Panc1 (cell line): ENCODE results near the gene MOV10. TPM values are rescaled to one million over a fixed set of nuclear protein-coding genes. Genes with fewer than 3 reads are reported as not detected.

Experiments used
- ATAC-seq: fragments of 200-7000 bp; cut with Tn5 transposase; 2 replicates; pipeline ENCODE4 v1.9.1; 2020; ENCODE audit warnings: mild to moderate bottlenecking, moderate library complexity
- BruUV-seq: library from RNA; stranded (reverse); fragments of 400-500 nt; replicated peaks from 2 replicates; lab custom pipeline; 2021; lab: Mats Ljungman, UMichigan
- CTCF ChIA-PET: fragments of 300-600 bp; sonication (Branson Sonifier 250); formaldehyde crosslinking; loops from one replicate; lab custom pipeline; 2022; ENCODE audit warnings: antibody characterized with exemption; lab: Charles Lee
- POLR2A ChIA-PET: fragments of 300-600 bp; sonication (Branson Sonifier 250); formaldehyde crosslinking; loops from one replicate; lab custom pipeline; 2022; ENCODE audit warnings: antibody characterized with exemption; lab: Charles Lee
- DNase-seq: peaks from one replicate; pipeline ENCODE4 v3.0.0-alpha.2; 2010; ENCODE audit warnings: low read depth, low spot score
- H3K27ac ChIP-seq: 2 replicates; pipeline ENCODE4 v1.5.1; 2011; ENCODE audit warnings: mild to moderate bottlenecking, low read length, inconsistent platforms
- H3K27me3 ChIP-seq: fragments of 200-500 bp; sonication (Bioruptor generic); 2 replicates; pipeline ENCODE4 v1.6.0; 2014; ENCODE audit warnings: low read length, inconsistent platforms; ENCODE audit not compliant: control insufficient read depth, insufficient read depth
- H3K36me3 ChIP-seq: fragments of 200-500 bp; sonication (Bioruptor generic); 2 replicates; pipeline ENCODE4 v1.5.1; 2014; ENCODE audit warnings: inconsistent platforms, mild to moderate bottlenecking, low read length, moderate library complexity; ENCODE audit not compliant: control insufficient read depth, insufficient read depth
- H3K4me1 ChIP-seq: 2 replicates; pipeline ENCODE4 v1.5.1; 2011; ENCODE audit warnings: inconsistent platforms, mild to moderate bottlenecking, low read length, moderate library complexity; ENCODE audit not compliant: control insufficient read depth, insufficient read depth
- H3K4me3 ChIP-seq, 2 experiments: 2 replicates each; pipeline ENCODE4 v1.5.1; 2011 to 2012; ENCODE audit warnings: low read depth in 2 of 2, low read length in 2 of 2, mild to moderate bottlenecking in 2 of 2, inconsistent platforms in 1 of 2, moderate library complexity in 1 of 2
- H3K9me3 ChIP-seq: fragments of 200-500 bp; sonication (Bioruptor generic); 2 replicates; pipeline ENCODE4 v1.5.1; 2014; ENCODE audit warnings: low read depth, mild to moderate bottlenecking, inconsistent platforms, low read length, moderate library complexity; ENCODE audit not compliant: control insufficient read depth, insufficient read depth
- CTCF ChIP-seq: fragments of 450-650 bp; IDR thresholded peaks from 2 replicates; pipeline ENCODE4 v1.5.1; 2017; ENCODE audit warnings: mild to moderate bottlenecking
- POLR2AphosphoS5 ChIP-seq: IDR thresholded peaks from 2 replicates; pipeline ENCODE4 v1.6.1; 2012; ENCODE audit warnings: mild to moderate bottlenecking, low read depth, low read length, moderate library complexity
- REST ChIP-seq, 2 experiments: IDR thresholded peaks; 2 replicates each; pipeline ENCODE4 v1.6.1; 2011 to 2012; ENCODE audit warnings: low read depth in 2 of 2, control low read depth in 1 of 2, low read length in 1 of 2, mild to moderate bottlenecking in 1 of 2, moderate library complexity in 1 of 2; ENCODE audit not compliant: insufficient read depth in 1 of 2
- SIN3A ChIP-seq: IDR thresholded peaks from 2 replicates; pipeline ENCODE4 v1.6.1; 2012; ENCODE audit warnings: low read depth, mild to moderate bottlenecking, low read length, moderate library complexity, borderline replicate concordance; ENCODE audit not compliant: insufficient read depth
- TCF7L2 ChIP-seq: IDR thresholded peaks from 2 replicates; pipeline ENCODE4 v1.6.1; 2011; ENCODE audit warnings: mild to moderate bottlenecking, low read depth, low read length, inconsistent platforms
- in situ Hi-C: cut with HindIII; loops from 2 replicates; pipeline ENCODE4 v1.10.0; 2016; ENCODE audit warnings: low sequenced_read_pairs, low pct_unique_long_range_greater_than_20kb
- intact Hi-C: fragments of 100-400 bp; cut with micrococcal nuclease; formaldehyde crosslinking; loops from one replicate; pipeline ENCODE4 v1.10.0; 2022; ENCODE audit not compliant: unreplicated experiment
- total RNA-seq: library from RNA; stranded (reverse); gene quantifications from one replicate; pipeline ENCODE4 v1.2.1, GENCODE V29; 2021; ENCODE audit not compliant: unreplicated experiment

Gene MOV10
- total RNA-seq, 1 experiment from 2014 or later = 106 TPM

GRCh38 chr1:112626193-112626592, 48.3 kb upstream of the MOV10 start:
- H3K27me3 ChIP-seq = no peaks in the 10 kb centered on the region
- no peak overlapping the region for H3K4me3 ChIP-seq
- in situ Hi-C loops (no loop called here), intact Hi-C loops (no loop called here)
- peaks cover 4% of the 10 kb centered on the region; the same call in 1 of the 2 replicates for H3K36me3 ChIP-seq
- no peak overlapping the region for H3K27ac ChIP-seq
- peaks cover 21% of the 10 kb centered on the region for H3K4me1 ChIP-seq
- no peak for TF ChIP-seq CTCF
- no peak for TF ChIP-seq TCF7L2
- no peak for TF ChIP-seq SIN3A
- TF ChIP-seq POLR2AphosphoS5 = no peak
- TF ChIP-seq REST (IDR thresholded peaks at IDR 0.05; ENCODE audit: insufficient read depth in 1 of 2, low read depth in 2 of 2, low read length in 1 of 2) = no peak
- H3K9me3 ChIP-seq = no peaks in the 10 kb centered on the region
- no peak for DNase-seq
- ChIA-PET POLR2A (no interaction called here), CTCF (no interaction called here)
- no peak for ATAC-seq
- no TSS peak for BruUV-seq

GRCh38 chr1:112626887-112627286, 47.6 kb upstream of the MOV10 start:
- intact Hi-C loops (no loop called here), in situ Hi-C loops (no loop called here)
- H3K27ac ChIP-seq = no peak overlapping the region
- H3K36me3 ChIP-seq = peaks cover 4% of the 10 kb centered on the region; the same call in 1 of the 2 replicates
- H3K27me3 ChIP-seq = no peaks in the 10 kb centered on the region
- DNase-seq (no peak), ATAC-seq (no peak)
- ChIA-PET POLR2A (no interaction called here), CTCF (no interaction called here)
- peaks cover 20% of the 10 kb centered on the region for H3K4me1 ChIP-seq
- no peaks in the 10 kb centered on the region for H3K9me3 ChIP-seq
- no TSS peak for BruUV-seq
- TF ChIP-seq TCF7L2 = no peak
- no peak for TF ChIP-seq REST (IDR thresholded peaks at IDR 0.05; ENCODE audit: insufficient read depth in 1 of 2, low read depth in 2 of 2, low read length in 1 of 2)
- H3K4me3 ChIP-seq = no peak overlapping the region
